Measurements from ENCODE around the gene CBFB.

Gene CBFB

GRCh38 chr16:67146523-67147357 is 117.8 kb downstream of the CBFB start:
- no peak overlapping the region for H3K4me3 ChIP-seq (replicated peaks; ENCODE audit: insufficient read depth, low read length)
- H3K27me3 ChIP-seq (ENCODE audit: insufficient read depth, poor library complexity, severe bottlenecking): peaks cover 14% of the 10 kb centered on the region
- no peak for DNase-seq (ENCODE audit: low read depth in 1 of 2, low spot score in 1 of 2)
- TF ChIP-seq SPI1 (IDR thresholded peaks at IDR 0.05; ENCODE audit: borderline replicate concordance, low read depth) (no peak), REST (IDR thresholded peaks at IDR 0.05; ENCODE audit: insufficient replicate concordance, low read depth) (no peak), CTCF (IDR thresholded peaks at IDR 0.05; ENCODE audit: insufficient read depth, low read length) (no peak), POLR2AphosphoS5 (IDR thresholded peaks at IDR 0.05; ENCODE audit: low read depth) (no peak), GABPA (IDR thresholded peaks at IDR 0.05; ENCODE audit: low read depth) (no peak)
- H3K27ac ChIP-seq (replicated peaks): no peak overlapping the region

GRCh38 chr16:67147437-67148140 is 118.6 kb downstream of the CBFB start:
- Histone ChIP-seq H3K4me3 (replicated peaks; ENCODE audit: insufficient read depth, low read length) (no peak overlapping the region), H3K27ac (replicated peaks) (no peak overlapping the region), H3K27me3 (ENCODE audit: insufficient read depth, poor library complexity, severe bottlenecking) (peaks cover 14% of the 10 kb centered on the region)
- TF ChIP-seq REST (IDR thresholded peaks at IDR 0.05; ENCODE audit: insufficient replicate concordance, low read depth) (no peak), SPI1 (IDR thresholded peaks at IDR 0.05; ENCODE audit: borderline replicate concordance, low read depth) (no peak), POLR2AphosphoS5 (IDR thresholded peaks at IDR 0.05; ENCODE audit: low read depth) (no peak), GABPA (IDR thresholded peaks at IDR 0.05; ENCODE audit: low read depth) (no peak), CTCF (IDR thresholded peaks at IDR 0.05; ENCODE audit: insufficient read depth, low read length) (no peak)
- DNase-seq (ENCODE audit: low read depth in 1 of 2, low spot score in 1 of 2): no peak

GRCh38 chr16:67148221-67148620 is 119.3 kb downstream of the CBFB start:
- no peak overlapping the region for H3K4me3 ChIP-seq (replicated peaks; ENCODE audit: insufficient read depth, low read length)
- no peak for TF ChIP-seq CTCF (IDR thresholded peaks at IDR 0.05; ENCODE audit: insufficient read depth, low read length)
- no peak for TF ChIP-seq POLR2AphosphoS5 (IDR thresholded peaks at IDR 0.05; ENCODE audit: low read depth)
- no peak for TF ChIP-seq GABPA (IDR thresholded peaks at IDR 0.05; ENCODE audit: low read depth)
- no peak for TF ChIP-seq SPI1 (IDR thresholded peaks at IDR 0.05; ENCODE audit: borderline replicate concordance, low read depth)
- TF ChIP-seq REST (IDR thresholded peaks at IDR 0.05; ENCODE audit: insufficient replicate concordance, low read depth): no peak
- H3K27ac ChIP-seq (replicated peaks): no peak overlapping the region
- H3K27me3 ChIP-seq (ENCODE audit: insufficient read depth, poor library complexity, severe bottlenecking): peaks cover 14% of the 10 kb centered on the region
- no peak for DNase-seq (ENCODE audit: low read depth in 1 of 2, low spot score in 1 of 2)

All from HL-60 (cell line).